ENCODE measurements around the gene DCTN3. TPM values are rescaled to one million over a fixed set of nuclear protein-coding genes. Genes with fewer than 3 reads are reported as not detected.

DCTN3 gene
- total and polyA plus RNA-seq, 2 donors (not counting 3 experiments of a cell fraction or from before 2014, with no cell fraction given) = 91.0 to 170 TPM

DNA sequence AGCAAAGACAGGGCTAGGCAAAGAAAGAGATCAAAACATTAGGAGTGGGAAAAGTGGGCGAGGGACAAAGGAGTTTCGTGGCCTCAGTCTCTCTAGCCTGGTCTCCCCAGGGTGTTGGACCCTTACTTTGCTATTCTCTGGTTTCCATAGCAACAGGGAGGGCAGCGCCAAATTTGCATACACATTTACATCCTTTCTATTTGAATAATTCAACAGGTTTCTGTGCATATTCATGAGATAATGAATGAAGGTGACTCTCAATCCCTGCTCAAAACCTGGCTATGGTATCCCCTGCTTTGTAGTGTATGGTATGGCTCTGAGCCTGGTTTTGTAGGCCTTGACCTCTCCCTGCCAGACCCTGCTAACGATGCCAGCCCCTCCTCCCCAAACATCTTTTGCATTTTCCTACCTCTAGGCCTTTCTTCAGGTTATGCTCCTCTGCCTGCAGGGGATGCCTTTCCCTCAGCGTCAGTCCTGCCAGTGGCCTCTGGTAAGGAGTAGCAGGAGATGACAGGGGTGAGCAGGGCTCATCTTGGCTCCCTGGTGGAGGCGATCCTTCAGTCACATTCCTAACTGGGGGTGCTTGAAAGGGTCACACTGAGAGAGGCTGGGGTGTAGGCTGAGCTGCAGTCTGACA, 18.2 kb downstream of the DCTN3 start:
- no peaks in the 10 kb centered on the region for H3K36me3 ChIP-seq (ENCODE audit: control insufficient read depth in 2 of 2, extremely low read depth in 1 of 2, insufficient read depth in 2 of 2, low read length in 2 of 2)
- ChIA-PET CTCF (interaction anchor here (1.1 to 5.8 kb wide), 7 partner anchors 9 to 199 kb away, joined by 4 to 104 read pairs (median 40); no protein-coding TSS in a partner anchor), POLR2A (no interaction called here)
- no peak overlapping the region for H3K4me2 ChIP-seq (ENCODE audit: insufficient read depth, low read length)
- DNase-seq (ENCODE audit: low read depth, low spot score) (no peak), FAIRE-seq (no peak)
- no peak overlapping the region for H3K27ac ChIP-seq (ENCODE audit: insufficient read depth, low read depth, low read length)
- H3K4me3 ChIP-seq (replicated peaks in 1 of 3; ENCODE audit: insufficient read depth in 1 of 3, low read depth in 1 of 3, low read length in 3 of 3) = no peak overlapping the region
- no TSS peak for BruUV-seq (replicated peaks)
- no peak overlapping the region for H3K9ac ChIP-seq (replicated peaks; ENCODE audit: extremely low read depth, insufficient read depth, low read length)
- H2AFZ ChIP-seq (ENCODE audit: low read depth, low read length) = no peak overlapping the region
- dilution Hi-C loops (cut with MboI; ENCODE audit: extremely low pct_ligation_motif_present, low sequenced_read_pairs) (no loop called here), intact Hi-C loops (cut with micrococcal nuclease) (no loop called here)
- TF ChIP-seq POLR2AphosphoS5 (IDR thresholded peaks at IDR 0.05; ENCODE audit: insufficient read depth, low read depth, low read length) = no peak
- TF ChIP-seq GATA2 (IDR thresholded peaks at IDR 0.05; ENCODE audit: insufficient read depth, insufficient read length, low read depth, low read length) = no peak
- no peak for TF ChIP-seq MYC (IDR thresholded peaks at IDR 0.05; ENCODE audit: low read depth, low read length)
- TF ChIP-seq EZH2 (IDR thresholded peaks at IDR 0.05; ENCODE audit: borderline replicate concordance, low read depth, low read length, severe bottlenecking) = no peak
- no peak for TF ChIP-seq JUN (IDR thresholded peaks at IDR 0.05; ENCODE audit: borderline replicate concordance, insufficient read depth, insufficient read length, low read depth)
- TF ChIP-seq, protein P1, sequence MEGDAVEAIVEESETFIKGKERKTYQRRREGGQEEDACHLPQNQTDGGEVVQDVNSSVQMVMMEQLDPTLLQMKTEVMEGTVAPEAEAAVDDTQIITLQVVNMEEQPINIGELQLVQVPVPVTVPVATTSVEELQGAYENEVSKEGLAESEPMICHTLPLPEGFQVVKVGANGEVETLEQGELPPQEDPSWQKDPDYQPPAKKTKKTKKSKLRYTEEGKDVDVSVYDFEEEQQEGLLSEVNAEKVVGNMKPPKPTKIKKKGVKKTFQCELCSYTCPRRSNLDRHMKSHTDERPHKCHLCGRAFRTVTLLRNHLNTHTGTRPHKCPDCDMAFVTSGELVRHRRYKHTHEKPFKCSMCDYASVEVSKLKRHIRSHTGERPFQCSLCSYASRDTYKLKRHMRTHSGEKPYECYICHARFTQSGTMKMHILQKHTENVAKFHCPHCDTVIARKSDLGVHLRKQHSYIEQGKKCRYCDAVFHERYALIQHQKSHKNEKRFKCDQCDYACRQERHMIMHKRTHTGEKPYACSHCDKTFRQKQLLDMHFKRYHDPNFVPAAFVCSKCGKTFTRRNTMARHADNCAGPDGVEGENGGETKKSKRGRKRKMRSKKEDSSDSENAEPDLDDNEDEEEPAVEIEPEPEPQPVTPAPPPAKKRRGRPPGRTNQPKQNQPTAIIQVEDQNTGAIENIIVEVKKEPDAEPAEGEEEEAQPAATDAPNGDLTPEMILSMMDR (IDR thresholded peaks at IDR 0.05; ENCODE audit: extremely low read depth in 1 of 2, insufficient read depth in 1 of 2, low read depth in 1 of 2, low read length in 2 of 2) = no peak
- TF ChIP-seq FOS (IDR thresholded peaks at IDR 0.05; ENCODE audit: borderline replicate concordance, insufficient read depth, low read length) = no peak
- no peaks in the 10 kb centered on the region for H3K9me1 ChIP-seq (replicated peaks; ENCODE audit: control insufficient read depth, extremely low read depth, insufficient read depth, low read length)
- no peaks in the 10 kb centered on the region for H3K9me3 ChIP-seq (replicated peaks; ENCODE audit: control insufficient read depth, insufficient read depth, low read length)
- no peaks in the 10 kb centered on the region for H3K4me1 ChIP-seq (ENCODE audit: control insufficient read depth, extremely low read depth, insufficient read depth, low read length)
- H3K79me2 ChIP-seq (ENCODE audit: control insufficient read depth, insufficient read depth, low read length) = no peaks in the 10 kb centered on the region
- H3K27me3 ChIP-seq (ENCODE audit: control insufficient read depth in 2 of 2, insufficient read depth in 2 of 2, low read length in 2 of 2) = peaks cover 0 to 16% of the 10 kb centered on the region in 2 experiments
- no peaks in the 10 kb centered on the region for H4K20me1 ChIP-seq (replicated peaks; ENCODE audit: control insufficient read depth, extremely low read depth, insufficient read depth, low read length)
